ENCODE results near the gene MEST.

Gene MEST

DNA sequence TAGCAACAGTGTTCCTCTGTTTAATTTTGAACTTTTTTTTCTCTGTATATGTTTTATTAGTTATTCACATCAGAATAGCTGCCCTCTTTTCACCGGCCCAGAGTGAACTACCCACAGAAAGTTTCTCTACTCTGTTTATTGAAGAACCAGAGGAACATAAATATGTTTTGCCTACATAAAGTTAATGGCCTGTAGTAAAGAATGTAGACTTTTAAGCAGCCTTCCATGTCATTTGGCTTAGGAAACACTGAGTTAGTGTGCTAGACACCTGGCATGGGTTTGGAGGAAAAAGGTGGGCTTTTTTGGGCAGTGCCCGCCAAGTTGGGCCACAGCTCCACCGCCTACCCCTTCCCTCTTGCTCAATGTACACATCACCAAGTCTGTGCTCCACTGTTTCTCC lies 8.9 kb upstream of the MEST start:
- Histone ChIP-seq H3K36me3 (ENCODE audit: low read depth) (no peaks in the 10 kb centered on the region), H3K27ac (ENCODE audit: poor library complexity, severe bottlenecking) (no peak overlapping the region), H3K9me3 (ENCODE audit: severe bottlenecking) (peaks cover 3% of the 10 kb centered on the region), H3K4me1 (ENCODE audit: insufficient read depth, poor library complexity, severe bottlenecking) (peaks cover 7% of the 10 kb centered on the region), H3K27me3 (ENCODE audit: insufficient read depth, poor library complexity, severe bottlenecking) (no peaks in the 10 kb centered on the region), H3K4me3 (ENCODE audit: severe bottlenecking) (no peak overlapping the region)
- no peak for ATAC-seq (ENCODE audit: low read depth)
- TF ChIP-seq, protein P1, sequence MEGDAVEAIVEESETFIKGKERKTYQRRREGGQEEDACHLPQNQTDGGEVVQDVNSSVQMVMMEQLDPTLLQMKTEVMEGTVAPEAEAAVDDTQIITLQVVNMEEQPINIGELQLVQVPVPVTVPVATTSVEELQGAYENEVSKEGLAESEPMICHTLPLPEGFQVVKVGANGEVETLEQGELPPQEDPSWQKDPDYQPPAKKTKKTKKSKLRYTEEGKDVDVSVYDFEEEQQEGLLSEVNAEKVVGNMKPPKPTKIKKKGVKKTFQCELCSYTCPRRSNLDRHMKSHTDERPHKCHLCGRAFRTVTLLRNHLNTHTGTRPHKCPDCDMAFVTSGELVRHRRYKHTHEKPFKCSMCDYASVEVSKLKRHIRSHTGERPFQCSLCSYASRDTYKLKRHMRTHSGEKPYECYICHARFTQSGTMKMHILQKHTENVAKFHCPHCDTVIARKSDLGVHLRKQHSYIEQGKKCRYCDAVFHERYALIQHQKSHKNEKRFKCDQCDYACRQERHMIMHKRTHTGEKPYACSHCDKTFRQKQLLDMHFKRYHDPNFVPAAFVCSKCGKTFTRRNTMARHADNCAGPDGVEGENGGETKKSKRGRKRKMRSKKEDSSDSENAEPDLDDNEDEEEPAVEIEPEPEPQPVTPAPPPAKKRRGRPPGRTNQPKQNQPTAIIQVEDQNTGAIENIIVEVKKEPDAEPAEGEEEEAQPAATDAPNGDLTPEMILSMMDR (IDR thresholded peaks at IDR 0.05; ENCODE audit: poor library complexity, severe bottlenecking), result no peak
- DNase-seq (ENCODE audit: low spot score), result no peak

DNA sequence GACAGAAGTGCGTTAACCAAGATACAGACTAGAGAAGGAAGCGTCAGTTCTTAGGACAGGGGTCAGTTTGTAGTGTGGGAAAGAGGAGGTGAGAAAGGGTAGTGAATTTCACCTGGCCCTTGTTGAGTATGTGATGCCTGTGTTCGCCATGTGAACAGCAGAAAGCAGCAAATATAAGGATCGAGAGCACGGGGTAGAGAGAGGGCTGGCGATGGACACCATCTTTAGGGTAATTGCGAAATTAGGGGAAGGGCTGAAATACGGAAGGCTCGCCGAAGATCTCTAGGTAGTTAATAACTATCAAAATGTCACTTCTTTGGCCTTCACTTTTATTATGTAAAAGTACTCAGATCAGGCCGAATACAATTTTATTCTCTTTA lies 6.2 kb upstream of the MEST start:
- no peak for DNase-seq (ENCODE audit: low spot score)
- TF ChIP-seq, protein P1 (IDR thresholded peaks at IDR 0.05; ENCODE audit: poor library complexity, severe bottlenecking), result no peak
- no peak for ATAC-seq (ENCODE audit: low read depth)
- Histone ChIP-seq H3K27ac (ENCODE audit: poor library complexity, severe bottlenecking) (no peak overlapping the region), H3K4me1 (ENCODE audit: insufficient read depth, poor library complexity, severe bottlenecking) (peaks cover 7% of the 10 kb centered on the region), H3K4me3 (ENCODE audit: severe bottlenecking) (peak overlapping the region; percentile 38), H3K27me3 (ENCODE audit: insufficient read depth, poor library complexity, severe bottlenecking) (no peaks in the 10 kb centered on the region), H3K36me3 (ENCODE audit: low read depth) (no peaks in the 10 kb centered on the region), H3K9me3 (ENCODE audit: severe bottlenecking) (no peaks in the 10 kb centered on the region)

DNA sequence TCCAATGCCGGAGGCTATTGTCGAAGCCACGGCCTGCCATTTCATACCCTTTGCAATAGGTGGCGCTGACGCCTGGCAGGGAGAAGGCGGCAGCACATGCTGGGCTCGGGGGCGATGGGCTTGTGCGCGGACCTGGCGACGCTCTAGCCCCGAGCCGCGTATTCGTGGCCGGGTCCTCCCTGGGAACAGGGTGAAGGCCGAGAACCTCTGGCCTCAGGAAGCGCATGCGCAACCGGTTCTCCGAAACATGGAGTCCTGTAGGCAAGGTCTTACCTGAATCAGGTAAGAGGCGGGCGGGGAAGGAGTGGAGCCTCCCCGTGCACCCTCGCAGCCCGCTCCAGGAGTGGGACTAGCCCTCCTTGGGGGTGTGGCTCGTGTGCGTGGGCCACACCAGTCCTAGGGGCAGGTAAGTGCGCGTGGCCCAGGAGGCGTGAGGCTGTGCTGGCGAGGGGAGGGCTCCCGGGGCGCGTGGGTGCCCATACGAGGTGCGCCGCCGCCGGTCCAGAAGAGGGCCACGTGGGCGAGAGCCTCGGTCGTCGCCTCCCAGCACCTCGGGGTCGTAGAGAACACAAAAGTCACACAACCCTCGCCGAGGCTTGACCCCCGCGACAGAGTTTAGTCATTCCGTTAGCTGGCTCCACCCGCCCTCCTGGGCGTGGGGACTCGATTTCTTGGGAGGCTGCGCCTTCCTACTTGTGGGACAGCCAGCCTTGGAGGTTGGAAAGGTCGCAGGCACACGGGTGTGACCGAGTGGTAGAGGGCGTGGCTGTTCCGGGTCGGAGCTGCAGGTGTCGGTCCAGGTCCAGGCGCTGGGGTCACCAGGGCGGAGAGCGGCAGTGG lies 5.6 kb upstream of the MEST start:
- TF ChIP-seq, protein P1 (IDR thresholded peaks at IDR 0.05; ENCODE audit: poor library complexity, severe bottlenecking), result peak; percentile 77
- ATAC-seq (ENCODE audit: low read depth) (peak; percentile 74), DNase-seq (ENCODE audit: low spot score) (peak; percentile 76)
- Histone ChIP-seq H3K4me1 (ENCODE audit: insufficient read depth, poor library complexity, severe bottlenecking) (peaks cover 7% of the 10 kb centered on the region), H3K27me3 (ENCODE audit: insufficient read depth, poor library complexity, severe bottlenecking) (no peaks in the 10 kb centered on the region), H3K4me3 (ENCODE audit: severe bottlenecking) (peak overlapping the region; percentile 38), H3K36me3 (ENCODE audit: low read depth) (no peaks in the 10 kb centered on the region), H3K9me3 (ENCODE audit: severe bottlenecking) (no peaks in the 10 kb centered on the region), H3K27ac (ENCODE audit: poor library complexity, severe bottlenecking) (no peak overlapping the region)

DNA sequence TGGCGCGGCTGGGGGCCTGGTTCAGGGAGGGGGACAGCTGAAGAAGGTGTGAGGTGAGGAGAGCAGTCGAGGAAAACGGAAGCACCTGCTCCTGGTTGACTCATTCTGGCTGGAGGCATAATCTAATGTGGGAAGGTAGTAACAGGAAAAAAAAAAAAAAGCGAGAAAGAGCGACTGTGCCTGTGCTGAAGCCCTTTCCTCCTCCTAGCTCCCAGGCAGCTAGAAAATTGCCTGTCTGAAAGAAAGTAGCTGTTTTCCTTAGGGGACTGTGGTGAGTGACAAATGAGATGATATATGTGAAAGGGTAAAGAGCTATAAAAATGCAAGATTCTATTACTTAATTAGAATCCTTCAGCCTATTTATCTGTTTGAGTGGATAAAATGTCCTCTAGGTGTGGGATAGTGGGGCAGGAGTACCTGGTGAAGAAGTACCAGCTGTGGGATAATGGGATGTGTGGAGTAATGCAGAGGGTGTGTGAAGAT lies 4.9 kb upstream of the MEST start:
- TF ChIP-seq, protein P1 (IDR thresholded peaks at IDR 0.05; ENCODE audit: poor library complexity, severe bottlenecking), result no peak
- ATAC-seq (ENCODE audit: low read depth), result peak; percentile 3; the same call in 1 of the 3 replicates

More for the DNA sequence above, 4.9 kb upstream of the MEST start:
- H3K4me1 ChIP-seq (ENCODE audit: insufficient read depth, poor library complexity, severe bottlenecking), result peaks cover 7% of the 10 kb centered on the region
- no peaks in the 10 kb centered on the region for H3K36me3 ChIP-seq (ENCODE audit: low read depth)
- DNase-seq (ENCODE audit: low spot score), result no peak
- H3K9me3 ChIP-seq (ENCODE audit: severe bottlenecking), result no peaks in the 10 kb centered on the region
- H3K27ac ChIP-seq (ENCODE audit: poor library complexity, severe bottlenecking), result no peak overlapping the region
- H3K27me3 ChIP-seq (ENCODE audit: insufficient read depth, poor library complexity, severe bottlenecking), result no peaks in the 10 kb centered on the region
- H3K4me3 ChIP-seq (ENCODE audit: severe bottlenecking), result peak overlapping the region; percentile 38
